ENCODE data around the gene CDH3. TPM values are rescaled to one million over a fixed set of nuclear protein-coding genes. Genes with fewer than 3 reads are reported as not detected.
"Not testable (repeated sequence)": the region's sequence is repeated elsewhere in the genome, so short reads cannot be mapped to it uniquely, and the experiment has no call there.

CDH3 gene
- total RNA-seq, 2 donors from 2014 or later = 0.66 to 4.7 TPM

DNA sequence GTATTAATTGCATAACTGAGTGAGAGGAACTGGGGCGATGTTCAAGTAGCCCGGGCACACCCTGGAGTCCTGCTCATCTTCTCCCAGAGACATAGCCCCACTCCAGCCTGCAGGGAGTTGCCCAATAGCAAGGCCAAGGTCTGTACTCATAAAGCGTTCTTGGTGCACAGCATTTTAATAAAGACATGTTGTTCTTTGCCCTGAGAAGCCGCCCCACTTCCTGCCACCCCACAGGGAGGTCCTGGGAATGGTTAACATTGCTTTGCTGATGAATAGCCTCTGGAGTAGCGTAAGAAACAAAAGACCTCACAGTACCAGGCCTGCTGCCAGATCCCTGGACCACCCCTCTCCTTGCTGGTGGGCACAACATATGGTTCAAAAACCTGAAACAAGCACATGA lies 70.4 kb downstream of the CDH3 start:
- H3K9me3 ChIP-seq = no peaks in the 10 kb centered on the region
- no peaks in the 10 kb centered on the region for H3K27me3 ChIP-seq
- H3K4me1 ChIP-seq = peaks cover 9% of the 10 kb centered on the region
- no peak overlapping the region for H3K27ac ChIP-seq
- WGBS, 2 donors = 55 to 64% methylated on average over 3 to 5 of the region's 5 CpGs
- ATAC-seq = peak; percentile 55
- no peak overlapping the region for H3K4me3 ChIP-seq
- intact Hi-C loops (cut with DNase I) = no loop called here
- no peak for DNase-seq
- no peaks in the 10 kb centered on the region for H3K36me3 ChIP-seq (replicated peaks in 1 of 2; ENCODE audit: insufficient read depth in 1 of 2, low read depth in 2 of 2)
- TF ChIP-seq, protein P1, sequence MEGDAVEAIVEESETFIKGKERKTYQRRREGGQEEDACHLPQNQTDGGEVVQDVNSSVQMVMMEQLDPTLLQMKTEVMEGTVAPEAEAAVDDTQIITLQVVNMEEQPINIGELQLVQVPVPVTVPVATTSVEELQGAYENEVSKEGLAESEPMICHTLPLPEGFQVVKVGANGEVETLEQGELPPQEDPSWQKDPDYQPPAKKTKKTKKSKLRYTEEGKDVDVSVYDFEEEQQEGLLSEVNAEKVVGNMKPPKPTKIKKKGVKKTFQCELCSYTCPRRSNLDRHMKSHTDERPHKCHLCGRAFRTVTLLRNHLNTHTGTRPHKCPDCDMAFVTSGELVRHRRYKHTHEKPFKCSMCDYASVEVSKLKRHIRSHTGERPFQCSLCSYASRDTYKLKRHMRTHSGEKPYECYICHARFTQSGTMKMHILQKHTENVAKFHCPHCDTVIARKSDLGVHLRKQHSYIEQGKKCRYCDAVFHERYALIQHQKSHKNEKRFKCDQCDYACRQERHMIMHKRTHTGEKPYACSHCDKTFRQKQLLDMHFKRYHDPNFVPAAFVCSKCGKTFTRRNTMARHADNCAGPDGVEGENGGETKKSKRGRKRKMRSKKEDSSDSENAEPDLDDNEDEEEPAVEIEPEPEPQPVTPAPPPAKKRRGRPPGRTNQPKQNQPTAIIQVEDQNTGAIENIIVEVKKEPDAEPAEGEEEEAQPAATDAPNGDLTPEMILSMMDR (IDR thresholded peaks at IDR 0.05) = no peak
- TF ChIP-seq POLR2A (IDR thresholded peaks at IDR 0.05) = no peak

DNA sequence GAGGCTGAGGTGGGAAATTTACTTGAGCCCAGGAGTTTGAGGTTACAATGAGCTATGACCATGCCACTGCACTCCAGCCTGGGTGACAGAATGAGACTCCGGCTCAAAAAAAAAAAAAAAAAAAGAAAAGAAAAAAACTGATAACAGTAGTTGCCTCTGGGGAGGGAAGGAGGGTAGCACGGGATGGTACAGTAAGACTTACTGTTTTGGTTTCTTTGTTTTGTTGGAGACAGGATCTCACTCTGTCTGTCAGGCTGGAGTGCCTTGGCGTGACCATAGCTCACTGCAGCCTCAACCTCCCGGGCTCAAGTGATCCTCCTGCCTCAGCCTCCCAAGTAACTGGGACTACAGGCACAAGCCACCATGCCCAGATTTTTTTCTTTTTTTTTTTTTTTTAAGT lies 71.4 kb downstream of the CDH3 start:
- H3K27me3 ChIP-seq; H3K36me3 ChIP-seq (replicated peaks in 1 of 2; ENCODE audit: insufficient read depth in 1 of 2, low read depth in 2 of 2); intact Hi-C loops (cut with DNase I); DNase-seq; H3K27ac ChIP-seq; H3K4me1 ChIP-seq; H3K4me3 ChIP-seq; H3K9me3 ChIP-seq; ATAC-seq: not testable (repeated sequence)
- 86 to 87% methylated on average over 4 of the region's 4 CpGs for WGBS, 2 donors

DNA sequence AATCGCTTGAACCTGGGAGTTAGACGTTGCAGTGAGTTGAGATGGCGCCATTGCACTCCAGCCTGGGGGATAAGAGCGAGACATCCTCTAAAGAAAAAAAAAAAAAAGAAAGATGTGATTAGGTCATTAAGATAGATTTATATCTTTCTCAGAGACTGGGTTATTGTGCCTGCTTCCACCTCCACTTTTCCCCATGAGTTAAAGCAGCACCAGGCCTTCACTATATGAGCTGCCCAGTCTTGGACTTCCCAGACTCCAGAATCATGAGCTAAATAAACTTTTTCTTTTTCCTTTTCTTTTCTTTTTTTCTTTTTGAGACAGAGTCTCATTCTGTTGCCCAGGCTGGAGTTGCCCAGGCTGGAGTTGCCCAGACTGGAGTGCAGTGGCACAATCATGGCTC lies 72.6 kb downstream of the CDH3 start:
- no peaks in the 10 kb centered on the region for H3K9me3 ChIP-seq
- peaks cover 9% of the 10 kb centered on the region for H3K4me1 ChIP-seq
- no peak overlapping the region for H3K27ac ChIP-seq
- WGBS, 2 donors = 91 to 98% methylated on average over 4 of the region's 4 CpGs
- no peaks in the 10 kb centered on the region for H3K27me3 ChIP-seq
- H3K4me3 ChIP-seq = no peak overlapping the region
- no peak for TF ChIP-seq POLR2A (IDR thresholded peaks at IDR 0.05)
- TF ChIP-seq, protein P1 (IDR thresholded peaks at IDR 0.05) = no peak
- ATAC-seq (no peak), DNase-seq (no peak)
- intact Hi-C loops (cut with DNase I) = no loop called here
- no peaks in the 10 kb centered on the region for H3K36me3 ChIP-seq (replicated peaks in 1 of 2; ENCODE audit: insufficient read depth in 1 of 2, low read depth in 2 of 2)

DNA sequence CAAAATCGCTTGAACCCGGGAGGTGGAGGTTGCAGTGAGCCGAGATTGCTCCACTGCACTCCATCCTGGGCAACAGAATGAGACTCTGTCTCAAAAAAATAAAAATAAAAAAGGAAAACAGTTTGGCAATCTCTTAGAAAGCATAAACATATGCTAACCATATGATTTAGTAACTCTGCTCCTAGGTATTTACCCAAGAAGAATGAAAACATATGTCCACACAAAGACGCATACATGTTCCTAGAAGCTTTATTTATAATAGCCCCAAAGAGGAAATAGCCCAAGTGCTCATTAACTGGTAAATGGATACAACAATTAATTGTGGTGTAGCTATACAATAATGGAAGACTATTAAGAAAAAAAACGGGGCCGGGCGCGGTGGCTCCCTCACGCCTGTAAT lies 73.5 kb downstream of the CDH3 start:
- no peak overlapping the region for H3K4me3 ChIP-seq
- intact Hi-C loops (cut with DNase I) = no loop called here
- TF ChIP-seq POLR2A (IDR thresholded peaks at IDR 0.05) = no peak
- TF ChIP-seq, protein P1 (IDR thresholded peaks at IDR 0.05) = no peak
- ATAC-seq (no peak), DNase-seq (no peak)
- no peak overlapping the region for H3K27ac ChIP-seq
- H3K4me1 ChIP-seq = peaks cover 9% of the 10 kb centered on the region
- no peaks in the 10 kb centered on the region for H3K9me3 ChIP-seq
- WGBS, 2 donors = 93% methylated on average over 9 of the region's 9 CpGs
- H3K36me3 ChIP-seq (replicated peaks in 1 of 2; ENCODE audit: insufficient read depth in 1 of 2, low read depth in 2 of 2) = no peaks in the 10 kb centered on the region
- H3K27me3 ChIP-seq = no peaks in the 10 kb centered on the region

DNA sequence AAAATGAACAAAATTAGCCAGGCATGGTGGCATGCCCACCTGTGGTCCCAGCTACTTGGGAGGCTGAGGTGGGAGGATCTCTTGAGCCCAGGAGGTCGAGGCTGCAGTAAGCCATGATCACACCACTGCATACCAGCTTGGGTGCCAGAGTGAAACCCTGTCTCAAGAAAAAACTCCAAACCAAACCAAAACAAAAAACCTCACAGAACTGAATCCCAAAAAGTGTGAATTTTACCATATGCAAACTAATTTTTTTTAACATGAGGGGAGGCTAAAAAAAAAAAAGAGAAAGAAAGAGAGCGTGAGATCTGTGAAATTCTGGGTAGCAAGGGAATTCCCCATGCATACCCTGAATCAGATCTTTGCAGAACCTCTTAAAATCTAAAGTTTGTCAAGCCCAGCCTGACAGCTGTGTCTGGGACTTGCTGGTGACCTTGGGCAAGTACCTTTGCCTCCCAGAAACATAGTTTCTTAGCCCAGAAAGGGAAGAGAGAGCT lies 74.9 kb downstream of the CDH3 start:
- intact Hi-C loops (cut with DNase I) = no loop called here
- peaks cover 9% of the 10 kb centered on the region for H3K4me1 ChIP-seq
- no peaks in the 10 kb centered on the region for H3K27me3 ChIP-seq
- ATAC-seq = no peak
- WGBS, 2 donors = 65 to 92% methylated on average over 2 of the region's 2 CpGs
- no peak overlapping the region for H3K27ac ChIP-seq
- no peak for DNase-seq
- TF ChIP-seq, protein P1 (IDR thresholded peaks at IDR 0.05) = no peak
- no peak for TF ChIP-seq POLR2A (IDR thresholded peaks at IDR 0.05)
- H3K9me3 ChIP-seq = no peaks in the 10 kb centered on the region
- no peak overlapping the region for H3K4me3 ChIP-seq
- H3K36me3 ChIP-seq (replicated peaks in 1 of 2; ENCODE audit: insufficient read depth in 1 of 2, low read depth in 2 of 2) = no peaks in the 10 kb centered on the region

Measured in body of pancreas (tissue), 4 donors.